Gastrocnemius medialis (tissue), 4 donors: Measurements from ENCODE around the gene PLAGL2.

Experiments
- POLR2A ChIP-seq, 2 donors: fragments of 450-650 bp; IDR thresholded peaks; one replicate each; pipeline ENCODE4 v1.6.1; 2017; ENCODE audit warnings: antibody characterized with exemption in 2 of 2, mild to moderate bottlenecking in 2 of 2, moderate library complexity in 2 of 2
- TF ChIP-seq, protein P1 (sequence below), 5 experiments: fragments of 450-650 bp in 3 of 5; fragments of 200-600 bp in 2 of 5; sonication (generic) in 2 of 5; IDR thresholded peaks in 4 of 5; conservative IDR thresholded peaks in 1 of 5; 1 replicate in 4 of 5; 2 replicates in 1 of 5; pipeline ENCODE4 v1.5.1; 2016 to 2019; ENCODE audit warnings: antibody characterized with exemption in 5 of 5, mild to moderate bottlenecking in 3 of 5, moderate library complexity in 3 of 5

GRCh38 chr20:32244150-32244823 is 36.7 kb upstream of the PLAGL2 start:
- TF ChIP-seq, protein P1, sequence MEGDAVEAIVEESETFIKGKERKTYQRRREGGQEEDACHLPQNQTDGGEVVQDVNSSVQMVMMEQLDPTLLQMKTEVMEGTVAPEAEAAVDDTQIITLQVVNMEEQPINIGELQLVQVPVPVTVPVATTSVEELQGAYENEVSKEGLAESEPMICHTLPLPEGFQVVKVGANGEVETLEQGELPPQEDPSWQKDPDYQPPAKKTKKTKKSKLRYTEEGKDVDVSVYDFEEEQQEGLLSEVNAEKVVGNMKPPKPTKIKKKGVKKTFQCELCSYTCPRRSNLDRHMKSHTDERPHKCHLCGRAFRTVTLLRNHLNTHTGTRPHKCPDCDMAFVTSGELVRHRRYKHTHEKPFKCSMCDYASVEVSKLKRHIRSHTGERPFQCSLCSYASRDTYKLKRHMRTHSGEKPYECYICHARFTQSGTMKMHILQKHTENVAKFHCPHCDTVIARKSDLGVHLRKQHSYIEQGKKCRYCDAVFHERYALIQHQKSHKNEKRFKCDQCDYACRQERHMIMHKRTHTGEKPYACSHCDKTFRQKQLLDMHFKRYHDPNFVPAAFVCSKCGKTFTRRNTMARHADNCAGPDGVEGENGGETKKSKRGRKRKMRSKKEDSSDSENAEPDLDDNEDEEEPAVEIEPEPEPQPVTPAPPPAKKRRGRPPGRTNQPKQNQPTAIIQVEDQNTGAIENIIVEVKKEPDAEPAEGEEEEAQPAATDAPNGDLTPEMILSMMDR (IDR thresholded peaks at IDR 0.05 in 4 of 5, conservative IDR thresholded peaks at IDR 0.05 in 1 of 5), result no peak
- TF ChIP-seq POLR2A (IDR thresholded peaks at IDR 0.05), result no peak
